Natural killer cell (primary cell): ENCODE measurements around the gene CERS5. TPM values are rescaled to one million over a fixed set of nuclear protein-coding genes. Genes with fewer than 3 reads are reported as not detected.

Experiments used
- ATAC-seq, 3 donors: fragments of 150-1000 bp in 2 of 3; fragments of 200-7000 bp in 1 of 3; cut with Tn5 transposase; 1 replicate in 1 of 3; 2 replicates in 2 of 3; pipeline ENCODE4 v1.10.0; 2021; ENCODE audit warnings: mild to moderate bottlenecking in 2 of 3, moderate library complexity in 2 of 3
- DNase-seq, 2 donors: peaks; one replicate each; pipeline versions ENCODE4 v3.0.0 to v3.0.0-alpha.2; 2013 to 2021; ENCODE audit warnings: mixed read lengths in 1 of 2
- H3K27ac ChIP-seq: one replicate; pipeline ENCODE4 v1.5.1; 2013; ENCODE audit warnings: mild to moderate bottlenecking, low read length
- H3K27me3 ChIP-seq: one replicate; pipeline ENCODE4 v1.6.1; 2013; ENCODE audit warnings: low read length; ENCODE audit not compliant: control insufficient read depth, insufficient read depth
- H3K36me3 ChIP-seq: one replicate; pipeline ENCODE4 v1.6.1; 2013; ENCODE audit warnings: low read length; ENCODE audit not compliant: control insufficient read depth, insufficient read depth
- H3K4me1 ChIP-seq: one replicate; pipeline ENCODE4 v1.6.1; 2013; ENCODE audit warnings: low read length; ENCODE audit not compliant: control insufficient read depth, insufficient read depth
- H3K4me3 ChIP-seq: one replicate; pipeline ENCODE4 v1.5.1; 2013; ENCODE audit warnings: low read length
- H3K9me3 ChIP-seq: one replicate; pipeline ENCODE4 v1.6.1; 2013; ENCODE audit warnings: low read length; ENCODE audit not compliant: control insufficient read depth, insufficient read depth
- H3K27ac Mint-ChIP-seq, 2 donors: one replicate each; pipeline ENCODE4 v1.8.0; 2022; ENCODE audit warnings: mild to moderate bottlenecking in 2 of 2, mixed read lengths in 2 of 2, moderate library complexity in 1 of 2
- H3K27me3 Mint-ChIP-seq, 2 donors: one replicate each; pipeline ENCODE4 v1.8.0; 2022; ENCODE audit warnings: low read depth in 2 of 2, mixed read lengths in 2 of 2
- H3K36me3 Mint-ChIP-seq: one replicate; pipeline ENCODE4 v1.8.0; 2022; ENCODE audit warnings: mixed read lengths
- H3K4me1 Mint-ChIP-seq, 2 donors: one replicate each; pipeline ENCODE4 v1.8.0; 2022; ENCODE audit warnings: mixed read lengths in 2 of 2
- H3K4me3 Mint-ChIP-seq: one replicate; pipeline ENCODE4 v1.8.0; 2022; ENCODE audit warnings: mild to moderate bottlenecking, moderate library complexity, mixed read lengths
- H3K9me3 Mint-ChIP-seq, 2 donors: one replicate each; pipeline ENCODE4 v1.8.0; 2022; ENCODE audit warnings: mixed read lengths in 2 of 2
- CTCF ChIP-seq: fragments of 200-600 bp; IDR thresholded peaks from one replicate; pipeline ENCODE4 v1.8.0; 2022; ENCODE audit warnings: antibody characterized with exemption
- WGBS: methylation state at CpG from one replicate; pipeline ENCODE4 v1.1.7; 2013; ENCODE audit warnings: missing lambda C conversion rate; ENCODE audit not compliant: insufficient coverage; 5-methylcytosine and 5-hydroxymethylcytosine counted together
- intact Hi-C: fragments of 100-400 bp; cut with micrococcal nuclease; formaldehyde crosslinking; loops from one replicate; pipeline ENCODE4 v1.14.2; 2022
- total RNA-seq, 4 donors: library from RNA; stranded (reverse); fragments of 120-200 nt in 1 of 4; gene quantifications; one replicate each; pipeline versions ENCODE4 v1.2.3 to v1.2.4, GENCODE V29; 2013 to 2022

The CERS5 gene
- total RNA-seq, 3 donors from 2014 or later (not counting 1 experiment from before 2014, with no cell fraction given): 69.9 to 81.2 (median 75.8) TPM

- no peaks in the 10 kb centered on the region for H3K36me3 Mint-ChIP-seq
- H3K36me3 ChIP-seq: peaks cover 4% of the 10 kb centered on the region
- 25% methylated on average over 7 of the region's 7 CpGs for WGBS
- H3K4me3 ChIP-seq: no peak overlapping the region
- ATAC-seq (no peak), DNase-seq (no peak)
- no peaks in the 10 kb centered on the region for H3K27me3 ChIP-seq
- peak overlapping the region; percentile 93 for H3K27ac ChIP-seq
- H3K4me3 Mint-ChIP-seq: peak overlapping the region; percentile 99
- TF ChIP-seq CTCF: no peak
- no peaks in the 10 kb centered on the region for H3K27me3 Mint-ChIP-seq
- intact Hi-C loops: loop anchor here (1.0 to 5.0 kb wide), 3 partner anchors 26 to 369 kb away; partner anchors contain the start of genes RACGAP1, SMARCD1 and TMBIM6
- H3K9me3 ChIP-seq: no peaks in the 10 kb centered on the region
- no peaks in the 10 kb centered on the region for H3K9me3 Mint-ChIP-seq
- peaks cover 25 to 27% of the 10 kb centered on the region in 2 donors for H3K4me1 Mint-ChIP-seq
- peak overlapping the region; percentile 89 to 96 for H3K27ac Mint-ChIP-seq
- peaks cover 33% of the 10 kb centered on the region for H3K4me1 ChIP-seq
These were observed 56.3 kb downstream of the CERS5 start for GRCh38 chr12:50110762-50111351.

- H3K27me3 ChIP-seq: no peaks in the 10 kb centered on the region
- H3K4me3 ChIP-seq: no peak overlapping the region
- DNase-seq (no peak), ATAC-seq (no peak)
- H3K4me1 ChIP-seq: peaks cover 33% of the 10 kb centered on the region
- TF ChIP-seq CTCF: no peak
- Mint-ChIP-seq H3K36me3 (no peaks in the 10 kb centered on the region), H3K27ac (no peak overlapping the region), H3K4me1 (peaks cover 20 to 21% of the 10 kb centered on the region in 2 donors), H3K27me3 (peaks cover 0 to 3% of the 10 kb centered on the region in 2 donors), H3K4me3 (peak overlapping the region; percentile 41), H3K9me3 (no peaks in the 10 kb centered on the region)
- H3K36me3 ChIP-seq: no peaks in the 10 kb centered on the region
- intact Hi-C loops: loop anchor here (5.0 kb wide), 1 partner anchor 368 kb away; the partner anchor contains the start of gene TMBIM6
- H3K27ac ChIP-seq: peak overlapping the region; percentile 93
- WGBS: 72% methylated on average over 6 of the region's 8 CpGs
- no peaks in the 10 kb centered on the region for H3K9me3 ChIP-seq
These were observed 56.9 kb downstream of the CERS5 start for GRCh38 chr12:50110127-50110761.

- DNase-seq (no peak), ATAC-seq (no peak)
- H3K27ac ChIP-seq: no peak overlapping the region
- no peak overlapping the region for H3K27ac Mint-ChIP-seq
- H3K36me3 ChIP-seq: no peaks in the 10 kb centered on the region
- H3K4me1 ChIP-seq: peaks cover 31% of the 10 kb centered on the region
- H3K9me3 Mint-ChIP-seq: no peaks in the 10 kb centered on the region
- no peaks in the 10 kb centered on the region for H3K36me3 Mint-ChIP-seq
- H3K4me3 Mint-ChIP-seq: no peak overlapping the region
- H3K4me3 ChIP-seq: no peak overlapping the region
- H3K4me1 Mint-ChIP-seq: peaks cover 16 to 17% of the 10 kb centered on the region in 2 donors
- peaks cover 0 to 3% of the 10 kb centered on the region in 2 donors for H3K27me3 Mint-ChIP-seq
- no peaks in the 10 kb centered on the region for H3K9me3 ChIP-seq
- TF ChIP-seq CTCF: no peak
- WGBS: 89% methylated on average over 3 of the region's 3 CpGs
- no peaks in the 10 kb centered on the region for H3K27me3 ChIP-seq
- intact Hi-C loops: no loop called here
These were observed 57.9 kb downstream of the CERS5 start for GRCh38 chr12:50109319-50109718.
